Stimulated activated CD8-positive, alpha-beta memory T cell treated with anti-CD3 and anti-CD28 coated beads, Interleukin-12 subunit alpha, Interleukin-12 subunit beta, amount 100 ng/mL, for 24 hours (primary cell): ENCODE results near the gene DDX53.

Source experiments
- DNase-seq: peaks from one replicate; pipeline ENCODE4 v3.0.0-alpha.2; 2020; ENCODE audit errors: extremely low read depth

Gene DDX53

GRCh38 chrX:23048806-23049573, 49.2 kb downstream of the DDX53 start:
- DNase-seq, result no peak

GRCh38 chrX:23052324-23052723, 52.6 kb downstream of the DDX53 start:
- no peak for DNase-seq
